Upper lobe of left lung (tissue), 6 donors: ENCODE data around the gene ZFR2. TPM values are rescaled to one million over a fixed set of nuclear protein-coding genes. Genes with fewer than 3 reads are reported as not detected.

Experiments used
- ATAC-seq, 2 donors: fragments of 200-7000 bp; cut with Tn5 transposase; one replicate each; pipeline ENCODE4 v1.9.1; 2022; ENCODE audit warnings: mild to moderate bottlenecking in 2 of 2, moderate library complexity in 2 of 2; ENCODE audit not compliant: low FRiP score in 2 of 2
- DNase-seq, 2 donors: peaks; one replicate each; pipeline ENCODE4 v3.0.0-alpha.2; 2019 to 2020
- H3K27ac ChIP-seq, 4 donors: fragments of 200-600 bp; sonication (generic); one replicate each; pipeline ENCODE4 v1.5.1; 2016 to 2019
- H3K27me3 ChIP-seq, 4 donors: fragments of 200-600 bp; sonication (generic); one replicate each; pipeline ENCODE4 v1.5.1; 2017 to 2019
- H3K36me3 ChIP-seq, 4 donors: fragments of 200-600 bp; sonication (generic); one replicate each; pipeline ENCODE4 v1.5.1; 2016 to 2019
- H3K4me1 ChIP-seq, 4 donors: fragments of 200-600 bp; sonication (generic); one replicate each; pipeline ENCODE4 v1.5.1; 2018 to 2019
- H3K4me3 ChIP-seq, 4 donors: fragments of 200-600 bp; sonication (generic); one replicate each; pipeline ENCODE4 v1.5.1; 2017 to 2019; ENCODE audit warnings: mild to moderate bottlenecking in 2 of 4, moderate library complexity in 1 of 4
- H3K9me3 ChIP-seq, 4 donors: fragments of 200-600 bp; sonication (generic); one replicate each; pipeline ENCODE4 v1.5.1; 2018 to 2019
- EP300 ChIP-seq, 4 donors: sonication (generic); formaldehyde crosslinking; IDR thresholded peaks; one replicate each; pipeline ENCODE4 v1.5.1; 2017; ENCODE audit warnings: antibody characterized with exemption in 4 of 4, control low read depth in 2 of 4
- POLR2A ChIP-seq, 4 donors: fragments of 450-650 bp; IDR thresholded peaks; one replicate each; pipeline ENCODE4 v1.5.1; 2016 to 2017; ENCODE audit warnings: antibody characterized with exemption in 4 of 4, mild to moderate bottlenecking in 2 of 4
- POLR2AphosphoS5 ChIP-seq, 2 donors: sonication (generic); formaldehyde crosslinking; IDR thresholded peaks; one replicate each; pipeline ENCODE4 v1.5.1; 2017; ENCODE audit warnings: antibody characterized with exemption in 2 of 2
- WGBS, 2 donors: methylation state at CpG; one replicate each; pipeline ENCODE4 v1.1.5; 2017 to 2018; 5-methylcytosine and 5-hydroxymethylcytosine counted together
- total RNA-seq, 6 donors: library from RNA; depleted of rRNA in 4 of 6; stranded (reverse); fragments of >200 nt in 4 of 6; gene quantifications; one replicate each; pipeline versions ENCODE4 v1.1.0 to v1.2.1, GENCODE V29; 2016 to 2021
- TF ChIP-seq, protein P1 (sequence below), 6 experiments: fragments of 450-650 bp in 4 of 6; fragments of 200-600 bp in 2 of 6; sonication (generic) in 2 of 6; IDR thresholded peaks; one replicate each; pipeline ENCODE4 v1.5.1; 2016 to 2019; ENCODE audit warnings: antibody characterized with exemption in 6 of 6
- donor health status: DM: no; HTN: no; CAD: no; lungs with moderate emphysema.
- donor health status: DM: no; HTN: yes; CAD: no; lungs with severe emphysema.

ZFR2 gene
- 1 to 10 TPM in 1 of 6 donors, under 1 TPM in 2, not detected in 3; 0.11 to 4.2 (median 0.30) TPM for total RNA-seq

DNA sequence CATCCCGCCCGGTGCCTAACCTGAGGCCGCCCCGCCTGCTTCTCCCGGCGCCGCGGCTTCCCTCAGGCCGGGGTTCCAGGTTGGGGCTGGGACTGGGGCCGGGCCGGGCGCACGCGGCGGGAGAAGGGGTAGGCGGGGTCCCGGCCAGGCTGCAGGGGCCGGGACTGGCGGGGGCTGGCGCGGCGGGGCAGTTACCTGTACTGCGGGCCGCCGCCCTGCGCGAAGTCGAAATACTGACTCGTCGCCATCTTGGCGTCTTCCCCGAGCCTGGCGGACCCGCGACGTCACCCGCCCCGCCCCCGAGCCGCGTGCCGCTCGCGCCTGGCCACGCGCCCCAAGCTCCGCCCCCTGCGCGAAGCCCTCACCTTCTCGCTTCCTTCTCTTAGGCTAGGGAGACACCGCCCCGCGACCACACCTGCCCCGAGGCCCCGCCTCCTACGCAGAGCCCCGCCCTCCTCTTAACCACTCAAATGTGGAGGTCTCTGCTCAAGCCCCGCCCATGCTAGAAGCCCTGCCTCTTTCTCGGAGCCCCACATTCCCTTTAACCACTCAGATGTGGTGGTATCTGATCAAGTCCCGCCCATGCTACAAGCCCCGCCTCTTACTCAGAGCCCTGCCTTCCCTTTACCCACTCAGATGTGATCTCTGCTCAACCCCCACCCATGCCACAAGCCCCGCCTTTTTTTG is at the start of gene ZFR2:
Gene ZFR2 (minus strand): TSS at position 269 of the 687 bp plus-strand sequence. CDS start 21 bp downstream, at position 248.
- 18 to 19% methylated on average over 24 to 29 of the region's 62 CpGs for WGBS, 2 donors
- DNase-seq, result peak in 1 of 2 donors; percentile 82
- Histone ChIP-seq H3K4me1 (peaks cover 0 to 9% (median 5%) of the 10 kb centered on the region in 4 donors), H3K4me3 (peak within 1 kb of the TSS in 2 of 4 donors; percentile 9 to 12), H3K27me3 (peaks cover 0 to 26% (median 16%) of the 10 kb centered on the region in 4 donors), H3K36me3 (no peaks in the 10 kb centered on the region), H3K9me3 (peaks cover 0 to 6% (median 3%) of the 10 kb centered on the region in 4 donors), H3K27ac (no peak within 1 kb of the TSS)
- no peak for ATAC-seq
- no peak for TF ChIP-seq EP300 (IDR thresholded peaks at IDR 0.05)
- TF ChIP-seq, protein P1, sequence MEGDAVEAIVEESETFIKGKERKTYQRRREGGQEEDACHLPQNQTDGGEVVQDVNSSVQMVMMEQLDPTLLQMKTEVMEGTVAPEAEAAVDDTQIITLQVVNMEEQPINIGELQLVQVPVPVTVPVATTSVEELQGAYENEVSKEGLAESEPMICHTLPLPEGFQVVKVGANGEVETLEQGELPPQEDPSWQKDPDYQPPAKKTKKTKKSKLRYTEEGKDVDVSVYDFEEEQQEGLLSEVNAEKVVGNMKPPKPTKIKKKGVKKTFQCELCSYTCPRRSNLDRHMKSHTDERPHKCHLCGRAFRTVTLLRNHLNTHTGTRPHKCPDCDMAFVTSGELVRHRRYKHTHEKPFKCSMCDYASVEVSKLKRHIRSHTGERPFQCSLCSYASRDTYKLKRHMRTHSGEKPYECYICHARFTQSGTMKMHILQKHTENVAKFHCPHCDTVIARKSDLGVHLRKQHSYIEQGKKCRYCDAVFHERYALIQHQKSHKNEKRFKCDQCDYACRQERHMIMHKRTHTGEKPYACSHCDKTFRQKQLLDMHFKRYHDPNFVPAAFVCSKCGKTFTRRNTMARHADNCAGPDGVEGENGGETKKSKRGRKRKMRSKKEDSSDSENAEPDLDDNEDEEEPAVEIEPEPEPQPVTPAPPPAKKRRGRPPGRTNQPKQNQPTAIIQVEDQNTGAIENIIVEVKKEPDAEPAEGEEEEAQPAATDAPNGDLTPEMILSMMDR (IDR thresholded peaks at IDR 0.05), result no peak
- no peak for TF ChIP-seq POLR2A (IDR thresholded peaks at IDR 0.05)
- TF ChIP-seq POLR2AphosphoS5 (IDR thresholded peaks at IDR 0.05), result no peak

DNA sequence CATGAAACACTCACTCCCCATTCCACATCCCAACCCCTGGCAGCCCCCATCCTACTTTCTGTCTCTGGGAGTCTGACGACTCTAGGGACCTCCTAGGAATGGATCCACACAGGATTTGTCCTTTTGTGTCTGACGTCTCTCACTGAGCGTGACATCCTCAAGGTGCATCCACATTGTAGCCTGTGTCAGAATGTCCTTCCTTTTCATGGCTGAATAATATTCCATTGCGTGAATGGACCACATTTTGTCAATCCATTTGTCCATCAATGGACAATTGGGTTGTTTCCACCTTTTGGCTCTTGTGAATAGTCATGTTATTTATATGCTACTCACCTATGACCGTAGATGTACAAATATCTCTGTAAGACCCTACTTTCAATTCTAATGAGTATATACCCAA is 47.2 kb upstream of the ZFR2 start:
- WGBS, 2 donors, result 92% methylated on average over 5 of the region's 5 CpGs
- ATAC-seq (no peak), DNase-seq (no peak)

DNA sequence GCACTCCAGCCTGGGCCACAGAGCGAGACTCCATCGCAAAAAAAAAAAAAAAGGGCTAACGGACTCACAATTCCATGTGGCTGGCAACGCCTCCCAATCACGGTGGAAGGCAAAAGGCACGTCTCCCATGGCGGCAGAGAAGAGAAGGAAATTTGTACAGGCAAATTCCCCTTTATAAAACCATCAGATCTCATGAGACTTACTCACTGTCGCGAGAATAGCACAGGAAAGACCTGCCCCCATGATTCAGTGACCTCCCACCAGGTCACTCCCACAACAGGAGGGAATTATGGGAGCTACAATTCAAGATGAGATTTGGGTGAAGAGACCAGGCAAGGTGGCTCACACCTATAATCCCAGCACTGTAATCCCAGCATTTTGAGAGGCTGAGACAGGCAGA is 45.4 kb upstream of the ZFR2 start:
- no peaks in the 10 kb centered on the region for H3K4me1 ChIP-seq
- DNase-seq, result no peak
- H3K27me3 ChIP-seq, result no peaks in the 10 kb centered on the region
- H3K9me3 ChIP-seq, result peaks cover 0 to 11% (median 7%) of the 10 kb centered on the region in 4 donors
- H3K4me3 ChIP-seq, result no peak overlapping the region
- no peak for TF ChIP-seq POLR2AphosphoS5 (IDR thresholded peaks at IDR 0.05)
- TF ChIP-seq, protein P1 (IDR thresholded peaks at IDR 0.05), result no peak
- no peak for TF ChIP-seq POLR2A (IDR thresholded peaks at IDR 0.05)
- TF ChIP-seq EP300 (IDR thresholded peaks at IDR 0.05), result no peak
- H3K36me3 ChIP-seq, result no peaks in the 10 kb centered on the region
- no peak overlapping the region for H3K27ac ChIP-seq
- 76 to 81% methylated on average over 7 to 9 of the region's 9 CpGs for WGBS, 2 donors
- no peak for ATAC-seq

More for the DNA sequence above, 47.2 kb upstream of the ZFR2 start:
- Histone ChIP-seq H3K4me3 (no peak overlapping the region), H3K4me1 (no peaks in the 10 kb centered on the region), H3K36me3 (no peaks in the 10 kb centered on the region), H3K9me3 (peaks cover 0 to 5% (median 0%) of the 10 kb centered on the region in 4 donors), H3K27ac (no peak overlapping the region), H3K27me3 (no peaks in the 10 kb centered on the region)
- TF ChIP-seq, protein P1 (IDR thresholded peaks at IDR 0.05), result no peak

DNA sequence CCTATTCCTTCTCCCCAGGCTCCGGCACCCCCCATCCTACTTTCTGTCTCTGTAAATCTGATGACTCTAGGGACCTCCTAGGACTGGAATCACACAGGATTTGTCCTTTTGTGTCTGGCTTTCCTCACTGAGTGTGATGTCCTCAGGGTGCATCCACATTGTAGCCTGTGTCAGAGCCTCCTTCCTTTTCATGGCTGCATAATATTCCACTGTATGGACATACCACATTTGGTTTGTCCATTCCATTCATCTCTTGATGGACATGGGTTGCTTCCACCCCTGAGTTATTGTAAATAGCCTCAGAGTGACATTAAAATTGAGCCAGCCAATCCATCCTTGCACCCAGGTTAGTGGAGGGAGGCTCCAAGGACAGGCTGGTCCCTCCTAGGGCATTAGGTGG is 41.3 kb upstream of the ZFR2 start:
- no peak for DNase-seq
- ATAC-seq, result no peak
- no peak overlapping the region for H3K27ac ChIP-seq

More for the DNA sequence above, 41.3 kb upstream of the ZFR2 start:
- Histone ChIP-seq H3K36me3 (no peaks in the 10 kb centered on the region), H3K4me1 (no peaks in the 10 kb centered on the region), H3K4me3 (no peak overlapping the region), H3K9me3 (peaks cover 0 to 11% (median 7%) of the 10 kb centered on the region in 4 donors), H3K27me3 (no peaks in the 10 kb centered on the region)
- 100% methylated on average over 1 of the region's 1 CpG for WGBS, 2 donors
- no peak for TF ChIP-seq POLR2A (IDR thresholded peaks at IDR 0.05)
- no peak for TF ChIP-seq EP300 (IDR thresholded peaks at IDR 0.05)
- no peak for TF ChIP-seq POLR2AphosphoS5 (IDR thresholded peaks at IDR 0.05)
- TF ChIP-seq, protein P1 (IDR thresholded peaks at IDR 0.05), result no peak
